RPMI8226 (cell line): Measurements from ENCODE around the gene ATP1B2.
"Not testable (repeated sequence)": the region's sequence is repeated elsewhere in the genome, so short reads cannot be mapped to it uniquely, and the experiment has no call there.

Source experiments
- DNase-seq: peaks from one replicate; pipeline ENCODE4 v3.0.0-alpha.2; 2015

ATP1B2 gene

DNA sequence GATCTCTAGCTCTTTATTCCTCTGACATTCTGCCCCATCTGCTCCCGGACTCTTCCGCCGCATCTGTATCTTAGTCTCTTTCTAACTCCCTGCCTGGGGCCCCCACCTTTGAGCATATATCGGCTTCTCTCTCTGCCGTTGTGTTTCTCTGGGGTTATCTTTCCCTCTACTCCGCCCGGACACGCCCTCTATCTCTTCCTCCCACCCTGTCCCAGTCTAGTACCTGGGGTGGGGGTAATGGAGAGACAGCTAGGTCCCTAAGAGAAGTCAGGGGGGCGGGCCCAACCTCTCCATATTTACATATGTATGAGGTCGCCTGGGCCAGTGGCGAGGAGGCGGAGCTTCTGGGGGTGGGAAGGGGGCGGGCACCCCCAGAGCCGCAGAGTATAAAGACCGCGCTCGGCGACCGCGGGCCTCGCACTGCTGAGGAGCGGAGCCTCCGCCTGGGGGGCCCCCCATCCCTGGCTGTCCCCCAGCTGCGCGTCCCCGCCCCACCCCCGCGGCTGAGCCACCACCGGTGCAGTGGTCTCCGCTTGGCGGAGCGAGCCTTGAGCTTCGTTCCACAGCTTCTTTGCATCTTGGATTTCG is at the start of gene ATP1B2:
Gene ATP1B2 (plus strand): TSS at position 418 of the 588 bp plus-strand sequence. CDS start 593 bp downstream, outside the sequence.
- peak; percentile 68 for DNase-seq

DNA sequence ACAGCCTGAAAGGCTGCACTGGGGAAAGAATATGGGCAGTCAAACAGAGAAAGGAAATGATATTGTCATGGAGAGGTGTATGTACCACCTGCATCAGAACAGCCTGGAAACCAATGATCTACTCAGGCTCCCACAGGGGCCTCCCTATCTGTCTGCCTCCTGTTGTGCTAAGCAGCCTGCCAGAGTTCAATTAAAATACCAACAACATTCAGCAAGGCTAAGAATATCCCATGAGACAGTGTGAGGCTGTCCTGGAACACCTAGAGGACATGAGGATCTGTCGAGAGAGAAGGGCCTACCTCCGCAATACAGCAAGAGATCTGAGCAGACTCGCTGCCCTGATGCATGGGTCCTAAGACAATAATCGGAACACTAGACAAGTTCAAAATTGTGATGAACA is 44.4 kb upstream of the ATP1B2 start:
- DNase-seq: no peak

GRCh38 chr17:7610641-7611040 is 40.1 kb upstream of the ATP1B2 start:
- no peak for DNase-seq

GRCh38 chr17:7611635-7612293 is 39.0 kb upstream of the ATP1B2 start:
- no peak for DNase-seq

DNA sequence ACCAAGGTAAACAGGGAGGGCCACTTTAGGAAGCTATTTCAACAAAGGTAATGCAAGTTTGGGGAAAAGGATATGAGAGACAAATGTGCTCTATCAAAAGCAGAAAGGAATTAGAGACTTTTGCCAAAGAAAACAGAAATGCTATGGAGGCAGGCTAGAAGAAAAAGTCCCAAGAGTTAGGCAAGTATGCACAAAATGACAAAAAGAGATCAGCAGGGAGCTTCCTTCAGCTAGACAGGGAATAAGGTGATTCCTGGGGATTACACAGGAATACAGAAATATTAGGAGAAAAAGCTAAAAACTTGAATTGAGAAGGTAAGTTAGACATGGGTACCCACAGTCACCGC is 38.5 kb upstream of the ATP1B2 start:
- DNase-seq: no peak

DNA sequence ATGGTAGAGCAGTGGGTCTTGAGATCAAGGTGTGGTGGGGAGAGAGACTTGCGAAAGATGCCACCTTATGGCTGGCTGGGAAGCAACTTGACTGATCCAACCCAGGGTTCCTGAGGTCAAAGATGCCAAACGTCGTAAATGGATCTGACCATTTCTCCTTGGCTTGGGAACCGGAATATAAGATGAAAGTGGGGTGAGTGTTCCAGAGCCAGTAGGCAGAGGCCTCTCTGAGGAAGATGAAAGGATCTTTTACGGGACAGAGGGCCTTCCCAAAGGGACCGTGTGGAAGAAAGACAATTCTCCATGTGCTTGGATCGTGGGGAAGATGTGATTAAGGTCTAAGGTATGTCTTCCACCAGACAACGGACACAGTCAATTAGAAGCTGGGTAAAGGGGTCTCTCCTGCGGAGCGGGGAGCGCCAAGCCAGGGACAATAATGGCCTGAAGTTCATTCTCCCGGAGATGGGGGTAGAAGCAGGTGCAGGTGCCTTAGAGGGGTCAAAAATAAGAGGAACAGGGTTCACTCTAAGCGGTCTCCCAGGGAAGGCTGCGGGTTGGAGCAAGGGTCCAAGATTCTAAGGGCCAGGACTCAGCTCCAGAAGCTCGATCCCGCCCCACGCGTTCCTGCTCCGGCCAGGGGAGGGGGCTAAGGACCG is 36.8 kb upstream of the ATP1B2 start:
- DNase-seq: peak; percentile 41

DNA sequence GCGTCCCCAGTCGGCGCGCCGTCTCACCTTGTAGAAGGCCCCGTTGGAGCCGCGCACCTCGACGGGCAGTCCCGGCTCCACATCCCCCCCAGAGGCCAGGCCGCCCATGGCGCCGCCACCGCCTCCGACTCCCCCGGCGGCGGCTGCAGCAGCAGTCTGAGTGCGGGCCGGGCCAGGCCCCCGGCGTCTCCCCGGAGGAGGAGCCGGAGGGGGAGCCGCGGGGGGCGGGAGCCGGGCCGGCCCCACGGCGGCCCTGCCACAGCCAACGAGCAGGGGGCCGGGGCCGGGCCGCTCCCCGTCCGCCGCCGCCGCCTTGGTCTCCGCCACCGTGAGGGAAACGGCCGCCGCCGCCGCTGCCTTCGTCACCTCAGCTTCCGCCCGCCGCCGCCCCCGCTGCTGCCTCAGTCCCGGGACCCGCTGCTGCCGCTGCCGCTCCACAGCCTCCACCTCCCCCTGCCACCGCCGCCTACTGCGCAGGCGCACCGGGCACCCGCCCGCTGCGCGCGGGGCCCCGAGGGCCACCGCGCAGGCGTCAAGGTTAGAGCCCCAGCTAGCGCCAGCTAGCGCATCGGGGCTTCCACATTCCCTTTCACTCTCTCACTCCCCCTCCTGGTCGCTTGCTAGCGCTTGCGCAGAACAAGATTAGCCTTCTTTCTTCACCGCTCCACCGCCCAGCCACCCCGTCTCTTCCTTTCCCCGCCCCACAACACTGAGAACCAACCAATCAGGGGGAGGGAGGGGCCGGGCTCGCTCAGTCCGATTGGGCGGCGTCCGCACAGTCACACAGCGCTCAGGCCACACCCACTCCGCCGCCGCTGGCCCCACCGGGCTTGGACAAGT is 36.1 kb upstream of the ATP1B2 start, which contains the start of gene FXR2:
Gene FXR2 (minus strand): TSS at position 473 of the 840 bp plus-strand sequence. CDS start 365 bp downstream, at position 108.
- DNase-seq: peak; percentile 98

DNA sequence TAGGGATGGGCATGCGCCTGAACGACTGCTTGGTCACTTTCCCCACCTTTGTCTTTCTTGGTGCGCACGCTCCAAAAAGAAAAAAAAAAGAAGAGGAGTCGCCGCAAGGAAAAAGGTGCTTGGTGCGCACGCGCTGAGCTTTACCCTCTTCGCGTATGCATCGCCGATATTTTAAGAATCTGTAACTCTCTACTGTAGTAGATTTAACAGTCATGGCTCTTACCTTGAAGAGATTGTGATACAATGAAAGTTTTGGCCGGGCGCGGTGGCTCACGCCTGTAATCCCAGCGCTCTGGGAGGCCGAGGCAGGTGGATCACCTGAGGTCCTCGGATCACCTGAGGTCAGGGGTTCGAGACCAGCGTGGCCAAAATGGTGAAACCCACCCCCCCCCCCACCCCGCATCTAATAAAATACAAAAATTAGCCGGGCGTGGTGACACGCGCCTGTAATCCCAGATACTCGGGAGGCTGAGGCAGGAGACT is 35.4 kb upstream of the ATP1B2 start:
- no peak for DNase-seq

DNA sequence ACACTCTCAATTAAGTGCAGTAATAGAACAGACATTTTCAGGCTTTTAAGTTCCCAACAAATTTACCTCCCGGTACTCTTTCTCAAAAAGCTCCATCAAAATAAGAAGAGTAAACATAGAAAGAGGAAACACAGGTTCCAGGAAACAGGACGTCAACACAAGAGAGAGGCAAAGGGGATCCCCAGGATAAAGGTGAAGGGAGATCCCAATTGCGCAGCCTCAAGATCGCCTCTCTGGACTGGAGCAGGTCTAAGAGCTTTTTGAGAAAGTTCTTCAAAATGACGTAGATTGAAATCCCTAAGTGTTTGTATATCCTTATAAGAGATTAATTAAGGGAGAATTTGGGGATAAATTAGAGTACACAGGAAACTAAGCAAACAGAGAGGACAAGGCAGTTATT is 32.1 kb upstream of the ATP1B2 start:
- no peak for DNase-seq

GRCh38 chr17:7620835-7621234 is 29.9 kb upstream of the ATP1B2 start:
- no peak for DNase-seq

- DNase-seq: no peak
These were observed 27.1 kb upstream of the ATP1B2 start for GRCh38 chr17:7623661-7624060.

DNA sequence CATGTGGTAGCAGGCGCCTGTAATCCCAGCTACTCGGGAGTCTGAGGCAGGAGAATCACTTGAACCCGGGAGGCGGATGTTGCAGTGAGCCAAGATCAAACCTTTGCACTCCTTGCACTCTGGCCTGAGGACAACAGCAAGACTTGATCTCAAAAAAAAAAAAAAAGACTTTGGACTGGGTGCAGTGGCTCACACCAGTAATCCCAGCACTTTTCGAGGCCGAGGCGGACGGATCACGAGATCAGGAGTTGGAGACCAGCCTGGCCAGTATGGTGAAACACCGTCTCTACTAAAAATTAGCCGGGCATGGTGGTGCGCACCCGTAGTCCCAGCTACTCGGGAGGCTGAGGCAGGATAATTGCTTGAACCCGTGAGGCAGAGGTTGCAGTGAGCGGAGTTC is 25.0 kb upstream of the ATP1B2 start:
- not testable (repeated sequence) for DNase-seq

DNA sequence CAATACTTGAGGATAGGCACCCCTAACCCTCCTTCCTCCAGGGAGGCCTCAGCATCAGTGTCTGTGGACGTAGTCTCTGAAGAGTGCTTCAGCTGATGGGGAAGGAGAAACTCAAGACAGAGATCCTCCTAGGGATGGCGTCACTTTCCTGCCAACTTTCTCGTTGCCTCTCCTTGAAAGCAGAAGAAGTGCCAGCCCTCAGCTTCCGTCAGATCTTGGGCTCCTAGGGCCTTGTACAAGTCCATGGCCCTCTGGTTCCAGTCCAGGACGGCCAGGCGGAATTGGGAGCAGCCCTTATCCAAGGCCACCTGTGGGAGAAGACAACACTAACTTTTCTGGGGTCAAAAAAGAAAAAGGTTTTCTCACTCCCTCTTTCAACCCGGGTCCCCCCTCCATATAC is 24.4 kb upstream of the ATP1B2 start:
- DNase-seq: no peak

DNA sequence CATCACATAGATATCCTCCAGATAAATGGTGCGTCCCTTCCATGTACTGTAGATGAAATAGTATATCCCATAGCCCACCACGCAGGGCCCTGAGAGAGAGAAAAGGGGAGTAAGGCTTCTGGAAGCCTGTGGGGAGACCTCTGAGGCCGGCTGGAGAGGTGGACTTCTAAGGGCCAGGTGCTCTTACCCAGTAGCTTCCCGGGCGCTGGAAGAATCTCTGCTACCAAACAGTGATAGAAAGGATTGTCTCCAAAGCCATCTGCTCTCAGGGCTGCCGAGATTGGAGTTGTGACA is 23.8 kb upstream of the ATP1B2 start:
- DNase-seq: no peak

GRCh38 chr17:7627250-7628121 is 23.2 kb upstream of the ATP1B2 start, which contains the start of gene SAT2:
TSS of gene SAT2 (minus strand) at chr17:7627821. CDS start at chr17:7627635, 186 bp downstream.
- peak; percentile 90 for DNase-seq

DNA sequence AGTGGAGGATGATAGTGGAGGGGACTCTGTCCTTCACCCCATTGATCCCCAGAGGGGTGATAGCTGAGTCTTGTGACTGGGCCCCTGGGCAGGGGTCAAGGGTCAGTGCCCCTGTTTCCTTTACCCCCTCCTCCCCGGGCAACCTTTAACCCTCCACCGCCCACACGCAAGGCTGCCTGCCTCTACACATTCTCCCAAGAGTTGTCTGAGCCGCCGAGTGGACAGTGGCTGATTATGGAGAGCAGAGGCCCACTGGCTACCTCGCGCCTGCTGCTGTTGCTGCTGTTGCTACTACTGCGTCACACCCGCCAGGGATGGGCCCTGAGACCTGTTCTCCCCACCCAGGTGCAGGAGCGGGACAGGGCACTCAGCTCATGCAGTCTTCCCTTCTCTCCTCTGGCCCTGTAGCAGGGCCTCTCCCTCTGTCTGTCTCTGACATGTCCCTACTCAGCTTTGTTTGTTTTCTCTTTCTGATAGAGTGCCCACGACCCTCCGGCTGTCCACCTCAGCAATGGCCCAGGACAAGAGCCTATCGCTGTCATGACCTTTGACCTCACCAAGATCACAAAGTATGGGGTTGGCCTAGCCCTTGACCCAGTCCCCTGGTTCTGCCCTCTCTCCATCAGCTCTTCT is 20.7 kb upstream of the ATP1B2 start, which contains the start of gene SHBG:
Gene SHBG (plus strand): TSS at position 197 of the 633 bp plus-strand sequence. CDS start 38 bp downstream, at position 235.
- no peak for DNase-seq

DNA sequence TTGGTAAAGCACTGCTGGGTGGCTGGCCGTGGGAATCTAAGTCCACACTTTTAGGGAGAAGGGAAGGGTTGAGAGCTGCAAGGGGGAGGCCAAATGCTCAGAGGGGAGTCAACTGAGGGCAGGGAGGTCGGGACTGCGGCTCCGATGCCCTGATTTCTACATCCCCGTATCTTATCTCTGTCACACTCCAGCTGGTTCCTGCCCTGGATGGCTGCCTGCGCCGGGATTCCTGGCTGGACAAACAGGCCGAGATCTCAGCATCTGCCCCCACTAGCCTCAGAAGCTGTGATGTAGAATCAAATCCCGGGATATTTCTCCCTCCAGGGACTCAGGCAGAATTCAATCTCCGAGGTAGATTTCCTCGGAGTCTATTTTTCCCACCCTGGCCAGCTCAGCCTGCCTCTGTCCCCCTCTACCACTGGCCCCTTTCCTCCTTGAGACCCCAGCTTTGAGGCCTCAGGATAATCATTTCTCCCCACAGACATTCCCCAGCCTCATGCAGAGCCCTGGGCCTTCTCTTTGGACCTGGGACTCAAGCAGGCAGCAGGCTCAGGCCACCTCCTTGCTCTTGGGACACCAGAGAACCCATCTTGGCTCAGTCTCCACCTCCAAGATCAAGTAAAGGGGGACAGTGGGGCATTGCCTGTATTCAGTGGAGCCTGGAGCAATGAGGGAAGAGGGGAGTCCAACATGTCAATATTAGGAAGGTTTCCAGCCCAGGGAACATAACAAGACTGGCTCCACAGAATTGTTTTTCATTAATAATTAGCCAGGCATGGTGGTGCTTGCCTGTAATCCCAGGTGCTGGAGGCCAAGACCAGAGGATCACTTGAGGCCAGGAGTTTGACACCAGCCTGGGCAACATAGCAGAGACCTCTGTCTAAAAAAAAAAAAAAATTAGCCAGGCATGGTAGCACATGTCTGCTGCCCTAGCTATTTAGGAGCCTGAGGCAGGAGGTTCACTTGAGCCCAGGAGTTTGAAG is 19.0 kb upstream of the ATP1B2 start:
- no peak for DNase-seq

- DNase-seq: peak; percentile 71
These were observed 18.2 kb upstream of the ATP1B2 start for GRCh38 chr17:7632492-7632894.

- no peak for DNase-seq
These were observed 17.6 kb upstream of the ATP1B2 start for GRCh38 chr17:7633093-7633492.

GRCh38 chr17:7634384-7634783 is 16.3 kb upstream of the ATP1B2 start:
- no peak for DNase-seq
